Endometrial microvascular endothelial cells (primary cell): ENCODE measurements around the gene RIMS4. TPM values are rescaled to one million over a fixed set of nuclear protein-coding genes. Genes with fewer than 3 reads are reported as not detected.
"Not testable (repeated sequence)": the region's sequence is repeated elsewhere in the genome, so short reads cannot be mapped to it uniquely, and the experiment has no call there.

Experiments used
- in situ Hi-C: cut with HindIII; loops from 2 replicates; pipeline ENCODE4 v1.10.0; 2017; ENCODE audit warnings: low sequenced_read_pairs, low pct_unique_long_range_greater_than_20kb; ENCODE audit errors: inconsistent ontology term
- total RNA-seq: library from RNA; depleted of rRNA; stranded (reverse); fragments of >200 nt; gene quantifications from one replicate; pipeline ENCODE4 v1.2.3, GENCODE V29; 2015; ENCODE audit errors: inconsistent ontology term

RIMS4 gene
- total RNA-seq, 1 donor from 2014 or later = not detected

- in situ Hi-C loops = no loop called here
These were observed 23.1 kb upstream of the RIMS4 start for GRCh38 chr20:44833437-44833836.

- in situ Hi-C loops = no loop called here
These were observed 22.4 kb upstream of the RIMS4 start for GRCh38 chr20:44832724-44833123.

GRCh38 chr20:44830995-44831394 is 20.6 kb upstream of the RIMS4 start:
- in situ Hi-C loops = no loop called here

- in situ Hi-C loops = no loop called here
These were observed 20.2 kb upstream of the RIMS4 start for GRCh38 chr20:44830523-44830922.

- in situ Hi-C loops = no loop called here
These were observed 19.3 kb upstream of the RIMS4 start for GRCh38 chr20:44829688-44830087.

- in situ Hi-C loops = no loop called here
These were observed 18.3 kb upstream of the RIMS4 start for GRCh38 chr20:44828640-44829039.

GRCh38 chr20:44827401-44827800 is 17.1 kb upstream of the RIMS4 start:
- in situ Hi-C loops = no loop called here

GRCh38 chr20:44821576-44821975 is 11.2 kb upstream of the RIMS4 start:
- in situ Hi-C loops = not testable (repeated sequence)

- in situ Hi-C loops = no loop called here
These were observed 9.6 kb upstream of the RIMS4 start for GRCh38 chr20:44819936-44820335.

- in situ Hi-C loops = no loop called here
These were observed 7.0 kb upstream of the RIMS4 start for GRCh38 chr20:44817143-44817910.

GRCh38 chr20:44814937-44815336 is 4.6 kb upstream of the RIMS4 start:
- in situ Hi-C loops = no loop called here

GRCh38 chr20:44811150-44811685 is 872 bp upstream of the RIMS4 start:
- in situ Hi-C loops = no loop called here

GRCh38 chr20:44810061-44810390 is 320 bp downstream of the RIMS4 start:
- in situ Hi-C loops = no loop called here

GRCh38 chr20:44809380-44810060 is 826 bp downstream of the RIMS4 start:
- in situ Hi-C loops = no loop called here

- in situ Hi-C loops = no loop called here
These were observed 2.7 kb downstream of the RIMS4 start for GRCh38 chr20:44807684-44808056.

- in situ Hi-C loops = no loop called here
These were observed 3.2 kb downstream of the RIMS4 start for GRCh38 chr20:44807051-44807683.

GRCh38 chr20:44805979-44806620 is 4.2 kb downstream of the RIMS4 start:
- in situ Hi-C loops = no loop called here

- in situ Hi-C loops = no loop called here
These were observed 4.9 kb downstream of the RIMS4 start for GRCh38 chr20:44805335-44805978.

- in situ Hi-C loops = no loop called here
These were observed 6.9 kb downstream of the RIMS4 start for GRCh38 chr20:44803383-44803941.
